Adrenal gland (tissue), 12 donors: ENCODE results near the gene KRT1. TPM values are rescaled to one million over a fixed set of nuclear protein-coding genes. Genes with fewer than 3 reads are reported as not detected.

Experiments used
- DNase-seq, 7 donors: peaks; one replicate each; pipeline ENCODE4 v3.0.0-alpha.2; 2019 to 2020
- H3K27ac ChIP-seq, 5 donors: fragments of 200-600 bp; sonication (generic) in 4 of 5; 1 replicate in 3 of 5; 2 replicates in 2 of 5; pipeline versions ENCODE4 v1.5.1 to v1.8.0; 2016 to 2020; ENCODE audit warnings: mild to moderate bottlenecking in 1 of 5
- H3K27me3 ChIP-seq: fragments of 200-600 bp; 2 replicates; pipeline ENCODE4 v1.8.0; 2021
- H3K36me3 ChIP-seq, 2 donors: fragments of 200-600 bp; replicated peaks in 1 of 2; 1 replicate in 1 of 2; 2 replicates in 1 of 2; pipeline versions ENCODE4 v1.5.1 to v1.8.0; 2018 to 2022
- H3K4me1 ChIP-seq, 2 donors: fragments of 200-600 bp; replicated peaks in 1 of 2; 1 replicate in 1 of 2; 2 replicates in 1 of 2; pipeline versions ENCODE4 v1.5.1 to v1.8.0; 2018 to 2021
- H3K4me3 ChIP-seq, 4 donors: fragments of 200-600 bp; sonication (generic) in 3 of 4; one replicate each; pipeline ENCODE4 v1.5.1; 2016 to 2018
- H3K9me3 ChIP-seq, 3 donors: fragments of 200-600 bp; sonication (generic) in 1 of 3; replicated peaks in 1 of 3; 1 replicate in 2 of 3; 2 replicates in 1 of 3; pipeline versions ENCODE4 v1.5.1 to v1.8.0; 2016 to 2021
- POLR2A ChIP-seq, 2 donors: fragments of 450-650 bp; IDR thresholded peaks; one replicate each; pipeline ENCODE4 v1.6.1; 2017; ENCODE audit warnings: antibody characterized with exemption in 2 of 2, mild to moderate bottlenecking in 2 of 2, moderate library complexity in 1 of 2
- WGBS, 4 donors: extraction: QIAGEN DNeasy Blood & Tissue Kit in 2 of 4; methylation state at CpG; one replicate each; pipeline versions ENCODE4 v1.1.5 to v1.1.7; 2013 to 2017; 5-methylcytosine and 5-hydroxymethylcytosine counted together
- intact Hi-C, 2 donors: fragments of 100-400 bp; cut with DNase I; formaldehyde crosslinking; loops; one replicate each; pipeline versions ENCODE4 v1.14.1 to v1.15.0; 2022 to 2023
- polyA plus RNA-seq, 3 donors: library from polyadenylated mRNA; stranded (reverse); fragments of 200-250 nt in 2 of 3; fragments of 350-450 nt in 1 of 3; fragmentation: Illumina TruSeq in 1 of 3; extraction: RNeasy Lipid Tissue Mini Kit (QIAGEN cat#74804) in 1 of 3; gene quantifications; one replicate each; pipeline ENCODE4 v1.2.3, GENCODE V29; 2013 to 2014
- total RNA-seq, 9 donors: library from RNA; depleted of rRNA in 4 of 9; stranded (reverse); fragments of >200 nt in 4 of 9; fragments of 120-200 nt in 1 of 9; fragmentation: NEBNext Ultra II Directional in 1 of 9; extraction: Animal tissue kit (Norgen Biotek cat#: 25700) in 1 of 9; gene quantifications; one replicate each; pipeline versions ENCODE4 v1.1.0 to v1.2.4, GENCODE V29; 2013 to 2023
- TF ChIP-seq, protein P1 (sequence below), 6 experiments: fragments of 450-650 bp in 4 of 6; fragments of 200-600 bp in 2 of 6; sonication (generic) in 1 of 6; IDR thresholded peaks; 1 replicate in 5 of 6; 2 replicates in 1 of 6; pipeline versions ENCODE4 v1.5.1 to v1.8.0; 2016 to 2021; ENCODE audit warnings: antibody characterized with exemption in 6 of 6, mild to moderate bottlenecking in 2 of 6, moderate library complexity in 1 of 6
- donor health status: healthy with polysubstance abuse.
- donor health status: Bipolar disorder and iron deficiency.
- donor health status: DM: yes; HTN: yes; CAD: no.
- donor health status: DM: no; HTN: no; CAD: no.
- donor health status: DM: no; HTN: no; CAD: no.
- donor health status: DM: yes; HTN: yes; CAD: no.

Gene KRT1
- total and polyA plus RNA-seq, 12 donors = 0.08 to 0.67 TPM; not detected in 10

DNA sequence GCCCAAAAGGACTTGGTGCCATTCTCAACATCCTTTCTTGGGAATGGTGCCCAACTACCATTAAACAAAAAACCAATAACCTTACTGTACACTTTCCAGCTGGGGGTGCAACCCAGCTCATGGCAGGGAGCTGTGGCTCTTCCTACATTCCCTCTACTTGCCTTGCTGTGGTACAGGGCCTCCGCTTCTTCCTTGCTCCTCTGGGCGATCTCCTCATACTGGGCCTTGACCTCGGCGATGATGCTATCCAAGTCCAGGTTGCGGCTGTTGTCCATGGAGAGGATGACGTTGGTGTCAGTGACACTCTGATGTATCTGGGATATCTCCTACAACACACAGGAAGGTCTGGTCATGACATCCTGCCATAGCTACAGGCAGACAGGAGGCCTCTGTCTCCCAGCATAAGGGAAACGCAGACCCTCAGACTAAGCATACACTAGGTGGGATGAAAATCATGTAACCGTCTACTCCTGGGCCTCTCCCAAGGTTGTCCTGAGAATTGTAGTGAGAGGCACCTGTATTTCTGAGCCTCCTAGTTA lies 32.1 kb downstream of the KRT1 start:
- no peaks in the 10 kb centered on the region for H3K4me1 ChIP-seq
- H3K27ac ChIP-seq = no peak overlapping the region
- 92 to 99% (median 93%) methylated on average over 8 of the region's 8 CpGs for WGBS, 4 donors
- no peak overlapping the region for H3K4me3 ChIP-seq
- DNase-seq = no peak
- peaks cover 3% of the 10 kb centered on the region for H3K27me3 ChIP-seq
- intact Hi-C loops = no loop called here
- H3K36me3 ChIP-seq = no peaks in the 10 kb centered on the region
- no peaks in the 10 kb centered on the region for H3K9me3 ChIP-seq
- TF ChIP-seq POLR2A (IDR thresholded peaks at IDR 0.05) = no peak
- TF ChIP-seq, protein P1, sequence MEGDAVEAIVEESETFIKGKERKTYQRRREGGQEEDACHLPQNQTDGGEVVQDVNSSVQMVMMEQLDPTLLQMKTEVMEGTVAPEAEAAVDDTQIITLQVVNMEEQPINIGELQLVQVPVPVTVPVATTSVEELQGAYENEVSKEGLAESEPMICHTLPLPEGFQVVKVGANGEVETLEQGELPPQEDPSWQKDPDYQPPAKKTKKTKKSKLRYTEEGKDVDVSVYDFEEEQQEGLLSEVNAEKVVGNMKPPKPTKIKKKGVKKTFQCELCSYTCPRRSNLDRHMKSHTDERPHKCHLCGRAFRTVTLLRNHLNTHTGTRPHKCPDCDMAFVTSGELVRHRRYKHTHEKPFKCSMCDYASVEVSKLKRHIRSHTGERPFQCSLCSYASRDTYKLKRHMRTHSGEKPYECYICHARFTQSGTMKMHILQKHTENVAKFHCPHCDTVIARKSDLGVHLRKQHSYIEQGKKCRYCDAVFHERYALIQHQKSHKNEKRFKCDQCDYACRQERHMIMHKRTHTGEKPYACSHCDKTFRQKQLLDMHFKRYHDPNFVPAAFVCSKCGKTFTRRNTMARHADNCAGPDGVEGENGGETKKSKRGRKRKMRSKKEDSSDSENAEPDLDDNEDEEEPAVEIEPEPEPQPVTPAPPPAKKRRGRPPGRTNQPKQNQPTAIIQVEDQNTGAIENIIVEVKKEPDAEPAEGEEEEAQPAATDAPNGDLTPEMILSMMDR (IDR thresholded peaks at IDR 0.05) = no peak

DNA sequence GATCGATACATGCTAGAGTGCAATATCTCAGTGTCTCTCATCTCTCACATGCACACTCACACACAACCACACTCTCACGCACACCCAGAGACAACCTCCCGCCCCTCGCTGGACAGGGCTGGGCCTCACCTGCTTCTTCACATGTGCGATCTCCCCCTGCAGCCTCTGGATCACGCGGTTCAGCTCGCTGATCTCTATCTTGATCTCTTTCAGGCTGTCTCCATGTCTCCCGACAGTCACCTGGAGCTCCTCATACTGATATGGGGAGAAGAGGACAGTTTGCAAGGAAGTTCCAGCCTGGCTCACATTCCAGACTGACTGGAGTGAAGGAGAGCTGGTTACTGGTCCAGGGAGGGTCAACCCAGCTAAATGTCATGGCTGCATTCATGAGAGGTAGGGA lies 32.6 kb downstream of the KRT1 start:
- H3K36me3 ChIP-seq = no peaks in the 10 kb centered on the region
- no peaks in the 10 kb centered on the region for H3K9me3 ChIP-seq
- no peak for DNase-seq
- no peak overlapping the region for H3K4me3 ChIP-seq
- no peaks in the 10 kb centered on the region for H3K4me1 ChIP-seq
- 92 to 97% (median 93%) methylated on average over 9 of the region's 9 CpGs for WGBS, 4 donors
- intact Hi-C loops = no loop called here
- H3K27ac ChIP-seq = no peak overlapping the region
- TF ChIP-seq, protein P1 (IDR thresholded peaks at IDR 0.05) = no peak
- TF ChIP-seq POLR2A (IDR thresholded peaks at IDR 0.05) = no peak
- H3K27me3 ChIP-seq = peaks cover under 1% of the 10 kb centered on the region

DNA sequence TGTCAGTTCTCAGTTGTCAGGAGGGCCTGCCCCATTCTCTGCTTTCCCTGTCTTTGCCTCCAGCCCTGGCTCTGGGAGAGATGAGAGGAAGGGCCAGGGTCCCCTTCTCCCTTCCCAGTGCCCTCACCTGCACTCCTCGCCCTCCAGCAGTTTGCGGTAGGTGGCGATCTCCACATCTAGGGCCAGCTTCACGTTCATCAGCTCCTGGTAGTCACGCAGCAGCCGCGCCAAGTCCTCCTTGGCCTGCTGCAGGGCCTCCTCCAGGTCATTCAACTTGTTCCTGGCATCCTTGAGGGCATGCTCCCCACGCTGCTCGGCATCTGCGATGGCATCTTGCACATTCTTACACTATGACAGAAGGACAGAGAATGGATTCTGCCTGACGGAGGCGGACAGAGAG lies 33.6 kb downstream of the KRT1 start:
- WGBS, 4 donors = 85 to 89% (median 87%) methylated on average over 7 to 12 of the region's 12 CpGs
- Histone ChIP-seq H3K4me1 (no peaks in the 10 kb centered on the region), H3K4me3 (no peak overlapping the region), H3K36me3 (no peaks in the 10 kb centered on the region), H3K27ac (no peak overlapping the region), H3K27me3 (no peaks in the 10 kb centered on the region), H3K9me3 (no peaks in the 10 kb centered on the region)
- intact Hi-C loops = no loop called here
- no peak for DNase-seq
- no peak for TF ChIP-seq POLR2A (IDR thresholded peaks at IDR 0.05)
- TF ChIP-seq, protein P1 (IDR thresholded peaks at IDR 0.05) = no peak

- H3K4me3 ChIP-seq = no peak overlapping the region
- no peak overlapping the region for H3K27ac ChIP-seq
- no peaks in the 10 kb centered on the region for H3K36me3 ChIP-seq
- no peak for DNase-seq
- TF ChIP-seq, protein P1 (IDR thresholded peaks at IDR 0.05) = no peak
- no peak for TF ChIP-seq POLR2A (IDR thresholded peaks at IDR 0.05)
- WGBS, 4 donors = 67 to 85% (median 76%) methylated on average over 3 to 4 of the region's 4 CpGs
- no peaks in the 10 kb centered on the region for H3K4me1 ChIP-seq
- no peaks in the 10 kb centered on the region for H3K27me3 ChIP-seq
- intact Hi-C loops = no loop called here
- no peaks in the 10 kb centered on the region for H3K9me3 ChIP-seq
Measured at GRCh38 chr12:52645982-52646381, 34.2 kb downstream of the KRT1 start.
